HG02571 (cell line): ENCODE measurements around the gene PLXDC1.

Experiments
- ATAC-seq: cut with Tn5 transposase; IDR thresholded peaks from one replicate; pipeline ENCODE4 v1.9.1; 2021; ENCODE audit warnings: mild to moderate bottlenecking, moderate library complexity; ENCODE audit not compliant: unreplicated experiment

PLXDC1 gene

GRCh38 chr17:39158623-39159022 lies 7.2 kb upstream of the PLXDC1 start:
- ATAC-seq, result no peak

- no peak for ATAC-seq
Observed at GRCh38 chr17:39156491-39156890, 5.1 kb upstream of the PLXDC1 start.

- no peak for ATAC-seq
Observed at GRCh38 chr17:39155654-39156053, 4.2 kb upstream of the PLXDC1 start.

GRCh38 chr17:39153599-39154051 lies 2.2 kb upstream of the PLXDC1 start:
- no peak for ATAC-seq

GRCh38 chr17:39151943-39152818 lies 744 bp upstream of the PLXDC1 start:
- ATAC-seq, result no peak

GRCh38 chr17:39150795-39151149 lies 665 bp downstream of the PLXDC1 start:
- no peak for ATAC-seq

- no peak for ATAC-seq
Observed at GRCh38 chr17:39150104-39150634, 1.3 kb downstream of the PLXDC1 start.

- no peak for ATAC-seq
Observed at GRCh38 chr17:39147221-39148185, 3.9 kb downstream of the PLXDC1 start.

GRCh38 chr17:39146273-39146672 lies 5.2 kb downstream of the PLXDC1 start:
- ATAC-seq, result no peak

GRCh38 chr17:39145143-39145542 lies 6.3 kb downstream of the PLXDC1 start:
- ATAC-seq, result no peak

- ATAC-seq, result no peak
Observed at GRCh38 chr17:39144416-39144840, 7.0 kb downstream of the PLXDC1 start.

GRCh38 chr17:39143552-39144093 lies 7.8 kb downstream of the PLXDC1 start:
- no peak for ATAC-seq

- no peak for ATAC-seq
Observed at GRCh38 chr17:39141915-39142664, 9.3 kb downstream of the PLXDC1 start.

GRCh38 chr17:39141294-39141693 lies 10.1 kb downstream of the PLXDC1 start:
- no peak for ATAC-seq

GRCh38 chr17:39139561-39139960 lies 11.9 kb downstream of the PLXDC1 start:
- no peak for ATAC-seq

- ATAC-seq, result no peak
Observed at GRCh38 chr17:39139161-39139511, 12.3 kb downstream of the PLXDC1 start.

GRCh38 chr17:39138431-39139160 lies 12.8 kb downstream of the PLXDC1 start:
- no peak for ATAC-seq

GRCh38 chr17:39134878-39135277 lies 16.6 kb downstream of the PLXDC1 start:
- no peak for ATAC-seq

GRCh38 chr17:39132192-39132610 lies 19.2 kb downstream of the PLXDC1 start:
- no peak for ATAC-seq

GRCh38 chr17:39131616-39132015 lies 19.8 kb downstream of the PLXDC1 start:
- ATAC-seq, result no peak
